Calu3 (cell line): ENCODE measurements around the gene KCNJ1. TPM values are rescaled to one million over a fixed set of nuclear protein-coding genes. Genes with fewer than 3 reads are reported as not detected.

Source experiments
- BruUV-seq: library from RNA; stranded (reverse); fragments of 400-500 nt; replicated peaks from 2 replicates; lab custom pipeline; 2021; lab: Mats Ljungman, UMichigan
- CTCF ChIA-PET: fragments of 300-600 bp; sonication (Branson Sonifier 250); formaldehyde crosslinking; loops from one replicate; lab custom pipeline; 2022; ENCODE audit warnings: antibody characterized with exemption; lab: Charles Lee
- DNase-seq: peaks from one replicate; pipeline ENCODE4 v3.0.0; 2022
- H3K27ac Mint-ChIP-seq: one replicate; pipeline ENCODE4 v1.8.0; 2022; ENCODE audit warnings: mixed read lengths; ENCODE audit not compliant: unreplicated experiment
- H3K27me3 Mint-ChIP-seq: one replicate; pipeline ENCODE4 v1.8.0; 2022; ENCODE audit warnings: mixed read lengths; ENCODE audit not compliant: unreplicated experiment
- H3K36me3 Mint-ChIP-seq: one replicate; pipeline ENCODE4 v1.8.0; 2022; ENCODE audit warnings: mild to moderate bottlenecking, moderate library complexity, mixed read lengths; ENCODE audit not compliant: insufficient read depth, unreplicated experiment
- H3K4me1 Mint-ChIP-seq: one replicate; pipeline ENCODE4 v1.8.0; 2022; ENCODE audit warnings: mild to moderate bottlenecking, low read depth, mixed read lengths; ENCODE audit not compliant: unreplicated experiment
- H3K4me3 Mint-ChIP-seq: one replicate; pipeline ENCODE4 v1.8.0; 2022; ENCODE audit warnings: mild to moderate bottlenecking, low read depth, moderate library complexity, mixed read lengths; ENCODE audit not compliant: unreplicated experiment
- H3K9me3 Mint-ChIP-seq: one replicate; pipeline ENCODE4 v1.8.0; 2022; ENCODE audit warnings: low read depth, mixed read lengths; ENCODE audit not compliant: unreplicated experiment
- CTCF ChIP-seq: fragments of 200-600 bp; IDR thresholded peaks from one replicate; pipeline ENCODE4 v1.8.0; 2022; ENCODE audit warnings: antibody characterized with exemption; ENCODE audit not compliant: unreplicated experiment
- intact Hi-C: fragments of 100-400 bp; cut with micrococcal nuclease; formaldehyde crosslinking; loops from one replicate; pipeline ENCODE4 v1.10.0; 2022; ENCODE audit not compliant: unreplicated experiment
- total RNA-seq: library from RNA; stranded (reverse); gene quantifications from 2 replicates; pipeline ENCODE4 v1.2.3, GENCODE V29; 2022

Gene KCNJ1
- total RNA-seq, 1 experiment from 2014 or later = not detected

DNA sequence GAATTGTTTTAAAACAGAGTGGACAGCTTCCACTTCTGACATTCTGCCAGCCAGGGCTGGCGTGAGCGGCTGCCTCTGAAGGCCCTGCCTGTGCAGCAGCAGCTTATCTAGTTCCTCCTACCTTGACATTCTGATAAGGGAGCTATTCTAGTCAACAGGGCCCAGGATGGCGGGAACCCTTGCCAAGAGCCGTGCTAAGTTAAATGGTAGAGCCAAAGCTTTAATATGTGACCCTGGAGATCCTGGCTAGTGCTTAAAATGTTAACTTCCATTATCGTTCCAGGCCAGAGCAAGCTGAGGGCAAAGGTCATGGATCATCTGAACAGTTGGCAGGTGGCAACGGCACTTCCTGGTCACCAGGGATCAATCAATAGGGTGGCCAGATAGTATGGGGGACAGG lies 27.6 kb upstream of the KCNJ1 start:
- H3K27me3 Mint-ChIP-seq = no peaks in the 10 kb centered on the region

GRCh38 chr11:128894286-128894681 lies 27.2 kb upstream of the KCNJ1 start:
- CTCF ChIA-PET = interaction anchor here (0.6 kb wide), 1 partner anchor 985 kb away, joined by 6 read pairs; no protein-coding TSS in a partner anchor
- no peaks in the 10 kb centered on the region for H3K27me3 Mint-ChIP-seq
- no TSS peak for BruUV-seq

More for the DNA sequence above, 27.6 kb upstream of the KCNJ1 start:
- Mint-ChIP-seq H3K4me1 (peaks cover 13% of the 10 kb centered on the region), H3K4me3 (no peak overlapping the region), H3K9me3 (no peaks in the 10 kb centered on the region), H3K36me3 (peaks cover 6% of the 10 kb centered on the region), H3K27ac (no peak overlapping the region)
- DNase-seq = no peak
- TF ChIP-seq CTCF = no peak
- CTCF ChIA-PET = interaction anchor here (0.6 kb wide), 1 partner anchor 984 kb away, joined by 6 read pairs; no protein-coding TSS in a partner anchor
- intact Hi-C loops = no loop called here
- BruUV-seq = no TSS peak

GRCh38 chr11:128893578-128894285 lies 26.6 kb upstream of the KCNJ1 start:
- intact Hi-C loops = no loop called here
- TF ChIP-seq CTCF = no peak
- H3K9me3 Mint-ChIP-seq = no peaks in the 10 kb centered on the region
- no peak overlapping the region for H3K4me3 Mint-ChIP-seq
- H3K4me1 Mint-ChIP-seq = peaks cover 7% of the 10 kb centered on the region
- no peak for DNase-seq
- peaks cover 3% of the 10 kb centered on the region for H3K27me3 Mint-ChIP-seq
- H3K27ac Mint-ChIP-seq = no peak overlapping the region
- CTCF ChIA-PET = no interaction called here
- BruUV-seq = no TSS peak
- H3K36me3 Mint-ChIP-seq = peaks cover 6% of the 10 kb centered on the region

More at GRCh38 chr11:128894286-128894681, 27.2 kb upstream of the KCNJ1 start:
- peaks cover 6% of the 10 kb centered on the region for H3K36me3 Mint-ChIP-seq
- no peaks in the 10 kb centered on the region for H3K9me3 Mint-ChIP-seq
- intact Hi-C loops = no loop called here
- no peak overlapping the region for H3K4me3 Mint-ChIP-seq
- H3K4me1 Mint-ChIP-seq = peaks cover 12% of the 10 kb centered on the region
- no peak for TF ChIP-seq CTCF
- H3K27ac Mint-ChIP-seq = no peak overlapping the region
- no peak for DNase-seq

DNA sequence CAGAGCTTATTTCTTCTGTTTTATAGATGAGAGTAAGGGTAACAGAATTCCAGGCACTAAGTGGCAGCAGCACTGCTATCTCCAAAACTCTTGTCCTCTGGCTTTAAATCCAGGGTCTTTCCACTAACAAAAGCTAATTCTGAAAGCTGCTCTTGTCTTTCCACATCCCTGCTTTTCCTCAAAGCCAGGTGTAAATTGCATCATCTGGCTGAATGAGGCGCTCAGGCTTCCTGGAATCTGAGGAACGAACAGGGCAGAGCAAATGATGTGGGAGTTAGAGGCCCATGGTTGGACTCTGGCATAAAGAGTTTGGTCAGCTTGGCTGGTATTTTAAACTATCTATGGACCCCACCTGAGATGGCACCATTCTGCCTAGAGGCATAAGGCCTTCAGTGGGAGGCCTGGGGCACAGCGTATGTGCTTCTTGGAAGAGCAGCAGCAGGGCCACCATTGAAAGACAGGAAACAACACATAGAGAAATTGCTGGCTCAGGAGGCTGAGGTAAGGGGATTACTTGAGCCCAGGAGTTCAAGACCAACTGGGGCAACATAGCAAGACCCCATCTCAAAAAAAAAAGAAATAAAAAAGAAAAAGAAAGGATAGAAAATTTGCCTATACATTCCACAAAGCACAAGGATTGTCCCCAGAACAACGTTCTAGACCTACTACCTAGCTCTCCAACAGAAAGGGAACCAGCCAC lies 25.9 kb upstream of the KCNJ1 start:
- no peak for TF ChIP-seq CTCF
- intact Hi-C loops = no loop called here
- DNase-seq = no peak
- Mint-ChIP-seq H3K4me1 (no peaks in the 10 kb centered on the region), H3K36me3 (peaks cover 6% of the 10 kb centered on the region), H3K27me3 (peaks cover 10% of the 10 kb centered on the region), H3K9me3 (no peaks in the 10 kb centered on the region), H3K27ac (no peak overlapping the region), H3K4me3 (no peak overlapping the region)
- CTCF ChIA-PET = no interaction called here
- BruUV-seq = no TSS peak
